Measurements from ENCODE around the gene KLK15.

Gene KLK15

DNA sequence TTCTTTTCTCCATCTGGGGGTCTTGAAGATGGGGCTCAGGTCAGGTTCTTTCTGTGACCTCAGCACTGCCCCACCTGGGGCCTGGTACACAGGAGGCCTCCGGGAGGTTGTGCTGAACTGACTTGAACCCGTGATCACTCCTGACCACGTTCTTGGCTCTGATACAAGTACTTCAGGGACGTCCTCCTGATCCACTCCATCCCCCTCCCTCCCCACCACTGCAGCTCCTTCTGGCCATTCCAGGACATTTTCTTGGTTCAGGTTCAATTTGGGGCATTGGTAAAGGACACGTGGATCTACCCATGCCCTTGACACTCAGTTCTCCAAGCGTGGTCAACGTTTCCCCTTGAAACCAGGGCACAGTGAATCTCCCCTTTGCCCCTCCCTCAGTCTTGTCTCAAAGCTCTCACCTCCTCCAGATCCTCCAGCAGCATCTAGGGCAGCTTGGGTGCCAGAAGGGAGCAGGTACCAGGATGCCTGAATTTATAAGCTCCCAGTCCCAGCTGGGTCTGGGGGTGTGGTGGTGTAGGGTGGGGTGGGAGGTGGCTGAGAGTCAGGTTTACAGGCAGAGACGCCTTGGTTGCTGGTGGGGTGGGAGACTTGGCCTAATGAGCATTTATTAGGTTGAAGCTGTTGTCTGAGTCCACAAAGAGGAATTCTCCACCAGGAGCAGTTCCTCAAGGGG lies at the start of gene KLK15:
KLK15 (minus strand) TSS at position 458 of the 685 bp plus-strand sequence. CDS start 2,082 bp downstream, outside the sequence.
- DNase-seq (ENCODE audit: insufficient read length, low spot score) (no peak), FAIRE-seq (no peak)

- DNase-seq (ENCODE audit: insufficient read length, low spot score) (no peak), FAIRE-seq (no peak)
These were observed 48.8 kb upstream of the KLK15 start for GRCh38 chr19:50882188-50882587.

- no peak for DNase-seq (ENCODE audit: insufficient read length, low spot score)
- no peak for FAIRE-seq
These were observed 46.9 kb upstream of the KLK15 start for GRCh38 chr19:50880241-50880640.

DNA sequence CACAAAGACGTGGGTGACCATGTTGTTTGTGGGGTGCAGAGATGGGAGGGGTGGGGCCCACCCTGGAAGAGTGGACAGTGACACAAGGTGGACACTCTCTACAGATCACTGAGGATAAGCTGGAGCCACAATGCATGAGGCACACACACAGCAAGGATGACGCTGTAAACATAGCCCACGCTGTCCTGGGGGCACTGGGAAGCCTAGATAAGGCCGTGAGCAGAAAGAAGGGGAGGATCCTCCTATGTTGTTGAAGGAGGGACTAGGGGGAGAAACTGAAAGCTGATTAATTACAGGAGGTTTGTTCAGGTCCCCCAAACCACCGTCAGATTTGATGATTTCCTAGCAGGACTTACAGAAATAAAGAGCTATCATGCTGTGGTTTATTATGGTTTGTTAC lies 45.5 kb upstream of the KLK15 start:
- FAIRE-seq (no peak), DNase-seq (ENCODE audit: insufficient read length, low spot score) (no peak)

DNA sequence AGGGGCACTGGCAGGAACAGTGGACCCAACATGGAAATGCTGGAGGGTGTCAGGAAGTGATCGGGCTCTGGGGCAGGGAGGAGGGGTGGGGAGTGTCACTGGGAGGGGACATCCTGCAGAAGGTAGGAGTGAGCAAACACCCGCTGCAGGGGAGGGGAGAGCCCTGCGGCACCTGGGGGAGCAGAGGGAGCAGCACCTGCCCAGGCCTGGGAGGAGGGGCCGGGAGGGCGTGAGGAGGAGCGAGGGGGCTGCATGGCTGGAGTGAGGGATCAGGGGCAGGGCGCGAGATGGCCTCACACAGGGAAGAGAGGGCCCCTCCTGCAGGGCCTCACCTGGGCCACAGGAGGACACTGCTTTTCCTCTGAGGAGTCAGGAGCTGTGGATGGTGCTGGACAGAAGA lies 44.0 kb upstream of the KLK15 start:
- FAIRE-seq (no peak), DNase-seq (ENCODE audit: insufficient read length, low spot score) (no peak)

- FAIRE-seq (no peak), DNase-seq (ENCODE audit: insufficient read length, low spot score) (no peak)
These were observed 43.1 kb upstream of the KLK15 start for GRCh38 chr19:50876456-50876855.

DNA sequence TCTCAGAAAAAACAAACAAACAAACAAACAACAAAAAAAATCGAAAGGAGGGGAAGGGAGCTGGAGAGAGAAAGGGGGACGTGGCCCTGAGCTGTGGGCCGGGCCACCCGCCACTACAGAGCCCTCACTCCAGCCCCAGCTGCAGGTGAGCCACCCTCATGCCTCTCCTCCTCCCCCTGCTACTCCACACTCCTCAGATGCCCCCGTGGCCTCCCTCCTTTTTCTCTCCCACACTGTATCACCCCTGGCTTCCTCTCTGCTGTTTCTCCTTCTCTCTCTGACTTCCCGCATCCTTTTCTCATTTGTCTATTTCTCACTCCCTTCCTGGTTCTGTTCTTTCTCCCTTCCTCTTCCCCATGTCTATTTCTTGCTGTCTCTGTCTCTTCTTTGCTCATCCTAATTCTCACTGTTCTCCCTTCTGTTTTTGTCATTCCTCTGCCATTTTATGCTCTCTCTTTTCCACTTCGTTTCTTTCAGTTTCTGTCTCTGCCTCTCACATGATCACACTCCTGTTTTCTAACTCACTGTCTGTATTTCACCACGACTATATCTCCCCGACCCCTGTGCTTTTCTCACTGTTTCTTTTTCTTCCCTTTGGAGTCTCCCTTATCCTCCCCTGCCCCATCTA lies 42.5 kb upstream of the KLK15 start:
- DNase-seq (ENCODE audit: insufficient read length, low spot score) (no peak), FAIRE-seq (no peak)

- no peak for FAIRE-seq
- no peak for DNase-seq (ENCODE audit: insufficient read length, low spot score)
These were observed 40.8 kb upstream of the KLK15 start for GRCh38 chr19:50874211-50874610.

DNA sequence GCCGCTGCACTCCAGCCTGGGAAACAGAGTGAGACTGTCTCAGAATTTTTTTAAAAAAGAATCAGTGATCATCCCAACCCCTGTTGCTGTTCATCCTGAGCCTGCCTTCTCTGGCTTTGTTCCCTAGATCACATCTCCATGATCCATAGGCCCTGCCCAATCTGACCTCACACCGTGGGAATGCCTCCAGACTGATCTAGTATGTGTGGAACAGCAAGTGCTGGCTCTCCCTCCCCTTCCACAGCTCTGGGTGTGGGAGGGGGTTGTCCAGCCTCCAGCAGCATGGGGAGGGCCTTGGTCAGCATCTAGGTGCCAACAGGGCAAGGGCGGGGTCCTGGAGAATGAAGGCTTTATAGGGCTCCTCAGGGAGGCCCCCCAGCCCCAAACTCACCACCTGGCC lies 39.7 kb upstream of the KLK15 start, which contains the start of gene KLK2:
KLK2 (plus strand) TSS at position 384 of the 400 bp plus-strand sequence. CDS start 35 bp downstream, outside the sequence.
- FAIRE-seq (no peak), DNase-seq (ENCODE audit: insufficient read length, low spot score) (no peak)

- DNase-seq (ENCODE audit: insufficient read length, low spot score) (no peak), FAIRE-seq (no peak)
These were observed 37.2 kb upstream of the KLK15 start for GRCh38 chr19:50870417-50871089.

GRCh38 chr19:50869479-50869878 lies 36.1 kb upstream of the KLK15 start:
- no peak for FAIRE-seq
- no peak for DNase-seq (ENCODE audit: insufficient read length, low spot score)

DNA sequence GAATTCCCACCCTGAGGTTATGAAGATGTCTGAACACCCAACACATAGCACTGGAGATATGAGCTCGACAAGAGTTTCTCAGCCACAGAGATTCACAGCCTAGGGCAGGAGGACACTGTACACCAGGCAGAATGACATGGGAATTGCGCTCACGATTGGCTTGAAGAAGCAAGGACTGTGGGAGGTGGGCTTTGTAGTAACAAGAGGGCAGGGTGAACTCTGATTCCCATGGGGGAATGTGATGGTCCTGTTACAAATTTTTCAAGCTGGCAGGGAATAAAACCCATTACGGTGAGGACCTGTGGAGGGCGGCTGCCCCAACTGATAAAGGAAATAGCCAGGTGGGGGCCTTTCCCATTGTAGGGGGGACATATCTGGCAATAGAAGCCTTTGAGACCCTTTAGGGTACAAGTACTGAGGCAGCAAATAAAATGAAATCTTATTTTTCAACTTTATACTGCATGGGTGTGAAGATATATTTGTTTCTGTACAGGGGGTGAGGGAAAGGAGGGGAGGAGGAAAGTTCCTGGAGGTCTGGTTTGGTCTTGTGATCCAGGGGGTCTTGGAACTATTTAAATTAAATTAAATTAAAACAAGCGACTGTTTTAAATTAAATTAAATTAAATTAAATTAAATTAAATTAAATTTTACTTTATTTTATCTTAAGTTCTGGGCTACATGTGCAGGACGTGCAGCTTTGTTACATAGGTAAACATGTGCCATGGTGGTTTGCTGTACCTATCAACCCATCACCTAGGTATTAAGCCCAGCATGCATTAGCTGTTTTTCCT lies 28.3 kb upstream of the KLK15 start:
- DNase-seq (ENCODE audit: insufficient read length, low spot score) = no peak
- no peak for FAIRE-seq

GRCh38 chr19:50861010-50861409 lies 27.6 kb upstream of the KLK15 start:
- FAIRE-seq = no peak
- no peak for DNase-seq (ENCODE audit: insufficient read length, low spot score)

DNA sequence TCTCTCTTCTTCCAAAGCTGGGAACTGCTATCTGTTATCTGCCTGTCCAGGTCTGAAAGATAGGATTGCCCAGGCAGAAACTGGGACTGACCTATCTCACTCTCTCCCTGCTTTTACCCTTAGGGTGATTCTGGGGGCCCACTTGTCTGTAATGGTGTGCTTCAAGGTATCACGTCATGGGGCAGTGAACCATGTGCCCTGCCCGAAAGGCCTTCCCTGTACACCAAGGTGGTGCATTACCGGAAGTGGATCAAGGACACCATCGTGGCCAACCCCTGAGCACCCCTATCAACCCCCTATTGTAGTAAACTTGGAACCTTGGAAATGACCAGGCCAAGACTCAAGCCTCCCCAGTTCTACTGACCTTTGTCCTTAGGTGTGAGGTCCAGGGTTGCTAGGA lies 26.5 kb upstream of the KLK15 start:
- DNase-seq (ENCODE audit: insufficient read length, low spot score) (no peak), FAIRE-seq (no peak)

DNA sequence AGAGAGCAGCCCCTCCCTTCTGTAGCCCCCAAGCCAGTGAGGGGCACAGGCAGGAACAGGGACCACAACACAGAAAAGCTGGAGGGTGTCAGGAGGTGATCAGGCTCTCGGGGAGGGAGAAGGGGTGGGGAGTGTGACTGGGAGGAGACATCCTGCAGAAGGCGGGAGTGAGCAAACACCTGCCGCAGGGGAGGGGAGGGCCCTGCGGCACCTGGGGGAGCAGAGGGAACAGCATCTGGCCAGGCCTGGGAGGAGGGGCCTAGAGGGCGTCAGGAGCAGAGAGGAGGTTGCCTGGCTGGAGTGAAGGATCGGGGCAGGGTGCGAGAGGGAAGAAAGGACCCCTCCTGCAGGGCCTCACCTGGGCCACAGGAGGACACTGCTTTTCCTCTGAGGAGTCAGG lies 25.5 kb upstream of the KLK15 start:
- FAIRE-seq = no peak
- no peak for DNase-seq (ENCODE audit: insufficient read length, low spot score)

- DNase-seq (ENCODE audit: insufficient read length, low spot score) = no peak
- no peak for FAIRE-seq
These were observed 24.0 kb upstream of the KLK15 start for GRCh38 chr19:50857366-50857765.

DNA sequence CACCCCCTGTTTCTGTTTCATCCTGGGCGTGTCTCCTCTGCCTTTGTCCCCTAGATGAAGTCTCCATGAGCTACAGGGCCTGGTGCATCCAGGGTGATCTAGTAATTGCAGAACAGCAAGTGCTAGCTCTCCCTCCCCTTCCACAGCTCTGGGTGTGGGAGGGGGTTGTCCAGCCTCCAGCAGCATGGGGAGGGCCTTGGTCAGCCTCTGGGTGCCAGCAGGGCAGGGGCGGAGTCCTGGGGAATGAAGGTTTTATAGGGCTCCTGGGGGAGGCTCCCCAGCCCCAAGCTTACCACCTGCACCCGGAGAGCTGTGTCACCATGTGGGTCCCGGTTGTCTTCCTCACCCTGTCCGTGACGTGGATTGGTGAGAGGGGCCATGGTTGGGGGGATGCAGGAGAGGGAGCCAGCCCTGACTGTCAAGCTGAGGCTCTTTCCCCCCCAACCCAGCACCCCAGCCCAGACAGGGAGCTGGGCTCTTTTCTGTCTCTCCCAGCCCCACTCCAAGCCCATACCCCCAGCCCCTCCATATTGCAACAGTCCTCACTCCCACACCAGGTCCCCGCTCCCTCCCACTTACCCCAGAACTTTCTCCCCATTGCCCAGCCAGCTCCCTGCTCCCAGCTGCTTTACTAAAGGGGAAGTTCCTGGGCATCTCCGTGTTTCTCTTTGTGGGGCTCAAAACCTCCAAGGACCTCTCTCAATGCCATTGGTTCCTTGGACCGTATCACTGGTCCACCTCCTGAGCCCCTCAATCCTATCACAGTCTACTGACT lies 21.4 kb upstream of the KLK15 start, which contains the start of gene KLK3:
KLK3 (plus strand) TSS at position 280 of the 775 bp plus-strand sequence; CDS start at position 321, 41 bp downstream.
- DNase-seq (ENCODE audit: insufficient read length, low spot score) = no peak
- no peak for FAIRE-seq

DNA sequence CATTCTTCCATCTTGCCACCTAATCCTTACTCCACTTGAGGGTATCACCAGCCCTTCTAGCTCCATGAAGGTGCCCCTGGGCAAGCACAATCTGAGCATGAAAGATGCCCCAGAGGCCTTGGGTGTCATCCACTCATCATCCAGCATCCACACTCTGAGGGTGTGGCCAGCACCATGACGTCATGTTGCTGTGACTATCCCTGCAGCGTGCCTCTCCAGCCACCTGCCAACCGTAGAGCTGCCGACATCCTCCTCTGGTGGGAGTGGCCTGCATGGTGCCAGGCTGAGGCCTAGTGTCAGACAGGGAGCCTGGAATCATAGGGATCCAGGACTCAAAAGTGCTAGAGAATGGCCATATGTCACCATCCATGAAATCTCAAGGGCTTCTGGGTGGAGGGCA lies 18.2 kb upstream of the KLK15 start:
- FAIRE-seq = no peak
- no peak for DNase-seq (ENCODE audit: insufficient read length, low spot score)

DNA sequence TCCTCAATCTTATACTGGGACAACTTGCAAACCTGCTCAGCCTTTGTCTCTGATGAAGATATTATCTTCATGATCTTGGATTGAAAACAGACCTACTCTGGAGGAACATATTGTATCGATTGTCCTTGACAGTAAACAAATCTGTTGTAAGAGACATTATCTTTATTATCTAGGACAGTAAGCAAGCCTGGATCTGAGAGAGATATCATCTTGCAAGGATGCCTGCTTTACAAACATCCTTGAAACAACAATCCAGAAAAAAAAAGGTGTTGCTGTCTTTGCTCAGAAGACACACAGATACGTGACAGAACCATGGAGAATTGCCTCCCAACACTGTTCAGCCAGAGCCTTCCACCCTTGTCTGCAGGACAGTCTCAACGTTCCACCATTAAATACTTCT lies 17.4 kb upstream of the KLK15 start:
- no peak for DNase-seq (ENCODE audit: insufficient read length, low spot score)
- no peak for FAIRE-seq

DNA sequence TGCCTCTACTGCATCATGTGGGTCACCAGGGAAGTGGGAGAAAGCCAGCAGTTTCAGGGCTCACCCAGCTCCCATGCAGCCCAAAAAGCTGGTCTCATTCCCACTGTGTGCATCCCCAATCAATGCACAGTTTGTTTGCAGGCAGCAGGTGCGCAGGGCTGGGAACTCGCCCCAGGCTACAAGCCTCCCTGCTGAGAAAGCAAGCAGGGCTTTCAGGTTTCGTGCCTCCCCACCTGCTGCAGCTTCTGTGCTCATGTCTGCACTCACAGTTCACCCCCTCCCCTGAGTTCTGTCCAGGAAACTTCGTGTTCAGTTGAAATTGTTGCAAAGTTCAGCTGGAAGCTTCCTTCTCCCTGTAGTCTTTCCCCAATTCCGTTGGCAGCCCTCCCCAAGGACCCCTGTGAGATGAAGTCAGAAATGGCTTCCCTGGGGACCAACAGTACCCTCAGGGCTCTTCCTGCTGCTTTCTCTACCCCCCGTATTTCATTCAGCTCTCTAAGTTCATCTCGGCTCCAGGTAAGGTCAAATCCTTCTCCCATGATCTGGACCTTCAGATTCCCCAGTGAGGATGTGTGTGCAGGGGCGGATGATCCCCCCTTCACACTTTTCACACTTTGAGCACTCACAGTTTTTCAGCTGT lies 11.0 kb upstream of the KLK15 start:
- FAIRE-seq = no peak
- no peak for DNase-seq (ENCODE audit: insufficient read length, low spot score)

All from HTR-8/SVneo (cell line).